ENCODE results near the gene TAF13. TPM values are rescaled to one million over a fixed set of nuclear protein-coding genes. Genes with fewer than 3 reads are reported as not detected.

Gene TAF13
- 35.4 TPM for total RNA-seq

GRCh38 chr1:109075531-109076490 is at the start of gene TAF13:
Gene TAF13 (minus strand): TSS chr1:109076003. CDS start chr1:109075947, 56 bp downstream.

GRCh38 chr1:109113590-109114341 is 38.0 kb upstream of the TAF13 start, which contains the start of gene ELAPOR1:
Gene ELAPOR1 (plus strand): TSS chr1:109114115. CDS start chr1:109114184, 69 bp downstream.

GRCh38 chr1:109090196-109091077 is 14.6 kb upstream of the TAF13 start, which contains the start of gene TMEM167B:
Gene TMEM167B (plus strand): TSS chr1:109090764. CDS start chr1:109090873, 109 bp downstream.

GRCh38 chr1:109041621-109042468 is 34.0 kb downstream of the TAF13 start, which contains the start of gene WDR47:
Gene WDR47 (minus strand): TSS chr1:109042102. CDS start chr1:109023512, 18,590 bp downstream.

Small RNAs within 50 kb of the gene (small RNA-seq; reads per million reads assigned to genes)
- gene AL356488.2 (ENCODE audit: low replicate concordance), result not detected
- not detected for gene BX679664.1 (ENCODE audit: low replicate concordance)

Other genes starting within 250 kb of the TAF13 start
- gene AKNAD1, start 218.9 kb downstream of the TAF13 start, total RNA-seq, result 5.6 TPM
- 39.1 TPM for gene GPSM2, start 199.0 kb downstream of the TAF13 start, total RNA-seq
- gene CLCC1, start 112.5 kb downstream of the TAF13 start, total RNA-seq, result 39.1 TPM
- gene WDR47, start 33.9 kb downstream of the TAF13 start, total RNA-seq, result 211 TPM
- 31.3 TPM for gene TMEM167B, start 14.8 kb upstream of the TAF13 start, total RNA-seq
- 44.8 TPM for gene ELAPOR1, start 38.1 kb upstream of the TAF13 start, total RNA-seq
- gene SARS1, start 137.9 kb upstream of the TAF13 start, total RNA-seq, result 164 TPM
- gene CELSR2, start 173.5 kb upstream of the TAF13 start, total RNA-seq, result 82.6 TPM
- 14.1 TPM for gene PSRC1, start 207.1 kb upstream of the TAF13 start, total RNA-seq
- gene MYBPHL, start 231.0 kb upstream of the TAF13 start, total RNA-seq, result 0.63 TPM

All from parietal lobe (tissue), 2 donors.